Renal cortex interstitium (tissue), 11 donors: Measurements from ENCODE around the gene SLC6A11. TPM values are rescaled to one million over a fixed set of nuclear protein-coding genes. Genes with fewer than 3 reads are reported as not detected.

ENCODE experiments used
- DNase-seq, 11 donors: peaks; one replicate each; pipeline ENCODE4 v3.0.0-alpha.2; 2013; ENCODE audit warnings: low read depth in 9 of 11, low spot score in 4 of 11; ENCODE audit errors: extremely low read depth in 1 of 11
- polyA plus RNA-seq, 3 donors: library from polyadenylated mRNA; unstranded; fragments of 120-200 nt; gene quantifications; one replicate each; pipeline ENCODE4 v1.2.1, GENCODE V29; 2013; ENCODE audit not compliant: insufficient read length in 3 of 3

Gene SLC6A11
- polyA plus RNA-seq, 3 donors, result 0.11 to 0.24 (median 0.12) TPM

DNA sequence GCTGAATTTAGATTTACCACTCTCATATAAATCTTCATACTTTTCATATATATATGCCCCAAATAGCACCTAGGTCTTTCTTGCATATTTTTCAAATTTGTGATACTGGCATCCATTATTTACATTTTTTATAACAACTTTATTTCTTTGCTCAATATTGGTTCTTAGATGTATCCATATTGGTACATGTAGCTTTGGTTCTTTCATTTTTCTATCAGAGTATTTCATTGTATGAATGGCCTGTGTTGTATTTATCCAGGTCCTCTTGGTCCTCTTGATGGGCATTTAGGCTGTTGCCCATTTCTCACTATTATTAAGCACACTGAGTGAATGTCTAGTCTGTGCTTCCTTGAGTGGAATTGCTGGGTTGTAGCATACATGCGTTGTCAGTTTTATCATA lies 8.4 kb downstream of the SLC6A11 start:
- DNase-seq, result no peak

DNA sequence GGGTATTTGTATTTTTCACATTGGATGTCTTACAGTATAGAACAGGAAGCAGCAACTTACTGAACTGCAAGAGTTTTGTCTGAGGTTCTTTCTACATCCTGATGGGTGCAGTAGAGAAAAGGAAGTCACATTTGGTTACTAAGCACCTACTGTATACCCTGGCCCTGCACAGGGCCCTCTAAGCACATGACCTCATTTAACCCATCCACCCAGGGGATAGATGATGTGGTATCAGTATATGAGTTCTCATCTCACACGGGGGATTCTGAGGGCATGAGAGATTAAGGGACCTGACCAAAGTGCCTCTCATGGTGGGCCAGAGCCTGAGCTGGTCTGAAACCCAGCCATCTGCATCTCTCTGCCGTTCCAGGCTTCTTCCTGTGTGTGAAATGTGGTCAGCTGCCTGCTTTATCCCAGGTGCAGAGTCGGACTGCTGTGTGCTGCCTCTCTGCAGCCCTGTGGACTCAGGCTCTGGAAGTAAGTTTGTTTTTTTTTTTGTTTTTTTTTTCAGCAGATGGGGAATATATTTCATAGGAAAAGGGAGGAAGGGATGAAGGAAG lies 17.9 kb downstream of the SLC6A11 start:
- no peak for DNase-seq

DNA sequence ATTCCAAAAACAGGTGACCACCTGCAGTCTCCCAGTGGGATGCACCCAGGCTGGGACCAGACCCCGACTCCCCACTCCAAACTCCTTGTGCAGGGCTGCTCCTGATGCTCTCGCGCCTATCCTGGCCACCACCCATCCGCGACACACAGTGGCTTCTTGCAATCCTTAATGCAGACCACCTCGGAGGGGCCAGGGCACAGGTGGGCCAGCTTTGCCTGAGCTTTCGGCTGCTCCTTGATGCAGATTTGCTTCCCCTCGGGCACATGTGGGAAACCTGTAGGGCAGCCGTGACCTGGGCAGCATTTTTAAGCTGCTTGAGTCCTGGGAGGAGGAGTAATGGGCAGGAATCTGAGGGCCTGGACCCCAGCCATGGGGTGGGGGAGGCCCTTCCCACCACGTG lies 18.9 kb downstream of the SLC6A11 start:
- no peak for DNase-seq

DNA sequence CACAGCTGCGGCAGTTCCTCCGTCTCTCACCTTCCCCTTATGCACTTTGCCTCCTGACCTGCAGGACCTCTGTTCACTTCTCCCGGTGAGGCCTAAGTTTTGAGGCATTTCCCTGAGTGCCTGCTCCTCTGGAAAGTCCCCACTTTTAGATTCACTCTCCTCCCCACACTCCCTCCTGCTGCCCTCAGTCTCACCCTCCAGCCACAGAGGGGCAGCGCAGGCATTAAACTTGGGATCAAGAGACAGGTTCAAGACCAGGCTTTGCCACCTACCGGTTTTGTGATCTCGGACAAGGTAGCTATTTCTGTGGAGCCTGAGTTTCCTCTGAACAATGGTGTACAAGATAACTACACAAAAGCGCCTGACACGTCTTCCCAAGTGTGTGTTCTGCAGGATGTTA lies 19.4 kb downstream of the SLC6A11 start:
- no peak for DNase-seq

DNA sequence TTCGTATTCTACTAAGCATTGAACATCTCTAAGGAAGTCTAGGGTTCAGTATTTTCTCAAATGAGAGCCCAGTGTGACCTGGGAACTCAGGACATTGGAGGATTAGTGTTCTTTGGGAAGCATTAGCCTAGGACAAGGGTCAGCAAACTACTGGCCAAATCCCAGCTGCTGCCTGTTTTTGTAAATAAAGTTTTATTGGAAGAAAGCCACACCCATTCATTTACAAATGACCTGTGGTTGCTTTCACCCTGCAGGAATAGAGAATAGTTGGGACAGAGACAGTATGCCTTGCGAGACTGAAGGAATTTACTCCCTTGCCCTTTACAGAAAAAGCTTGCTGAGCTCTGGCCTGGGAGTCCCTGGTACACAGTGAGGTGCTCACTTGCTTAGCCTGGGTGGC lies 20.6 kb downstream of the SLC6A11 start:
- no peak for DNase-seq

DNA sequence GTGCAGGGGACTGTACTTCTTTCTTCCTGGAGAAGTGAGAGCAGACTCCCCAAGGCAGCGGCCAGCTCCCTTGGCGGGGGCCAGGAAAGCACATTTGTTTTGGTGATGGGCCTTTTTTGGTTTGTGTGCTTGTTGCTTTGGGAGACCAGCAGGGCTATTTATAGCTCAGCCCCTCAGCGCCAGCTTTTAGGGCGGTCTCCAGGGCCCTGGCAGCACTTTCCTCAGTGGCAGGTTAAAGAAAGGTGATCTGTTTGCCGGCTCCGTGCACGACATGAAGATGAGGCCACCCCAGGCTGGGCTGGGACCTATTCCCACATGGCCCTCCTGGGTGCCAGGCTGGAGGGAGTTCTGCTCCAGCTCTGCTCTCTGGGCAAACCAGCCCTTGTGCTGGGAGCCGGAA lies 21.8 kb downstream of the SLC6A11 start:
- DNase-seq, result no peak

DNA sequence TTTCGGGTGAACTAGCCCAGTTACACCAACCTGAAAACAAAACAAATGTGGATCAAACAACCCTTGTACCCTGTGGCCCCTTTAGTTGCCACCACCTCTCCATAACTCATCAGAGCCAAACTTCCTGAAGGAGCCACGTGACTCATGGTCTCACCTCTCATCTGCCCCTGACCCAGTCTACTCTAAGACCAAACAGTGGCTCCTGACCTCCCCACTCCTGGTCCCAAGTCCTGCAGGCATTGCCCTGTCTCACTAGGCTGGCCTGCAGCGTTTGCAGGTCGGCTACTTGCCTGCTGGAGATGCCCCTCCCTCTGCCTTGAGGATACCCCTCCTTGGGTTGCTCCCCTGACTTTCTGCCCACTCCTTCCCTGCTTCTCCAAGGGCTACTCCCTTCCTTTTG lies 23.1 kb downstream of the SLC6A11 start:
- no peak for DNase-seq

DNA sequence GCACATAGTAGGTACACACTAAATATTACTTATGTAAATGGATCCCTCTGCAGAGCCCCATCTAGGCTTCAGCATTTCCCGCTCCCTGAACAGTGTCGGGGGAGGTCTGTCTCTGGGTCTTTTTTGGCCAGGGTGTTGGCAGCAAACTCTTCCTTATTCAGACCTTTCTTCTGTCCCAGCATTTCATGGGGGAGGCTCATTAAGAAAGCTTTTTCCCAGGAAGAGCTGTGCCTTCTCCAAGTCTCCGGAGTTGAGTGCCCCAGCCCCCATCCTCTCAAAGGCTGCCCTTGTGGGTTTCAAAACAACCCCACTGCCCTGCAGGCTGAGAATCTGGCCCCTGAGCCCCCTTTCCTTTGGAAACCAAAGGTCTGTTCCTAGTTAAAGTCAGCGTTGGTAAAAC lies 25.1 kb downstream of the SLC6A11 start:
- no peak for DNase-seq

DNA sequence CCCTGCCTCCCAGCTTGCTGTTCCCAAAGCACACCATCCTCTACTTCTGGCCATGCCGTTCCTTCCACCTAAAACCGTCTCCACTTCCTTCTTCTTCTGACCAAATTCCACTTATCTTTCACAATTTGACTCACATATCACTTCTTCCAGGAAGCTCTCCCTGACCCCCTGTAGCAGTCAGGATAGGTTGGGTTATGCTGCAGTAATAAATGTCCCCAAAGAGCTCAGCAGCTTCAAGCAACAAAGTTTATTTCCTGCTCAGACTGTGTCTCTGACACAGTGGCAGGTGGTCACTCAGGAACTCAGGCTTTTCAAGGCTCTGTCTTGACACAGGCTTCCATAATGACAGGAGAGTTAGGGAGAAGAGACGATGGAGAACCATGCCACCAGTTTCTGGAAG lies 27.4 kb downstream of the SLC6A11 start:
- DNase-seq, result no peak

DNA sequence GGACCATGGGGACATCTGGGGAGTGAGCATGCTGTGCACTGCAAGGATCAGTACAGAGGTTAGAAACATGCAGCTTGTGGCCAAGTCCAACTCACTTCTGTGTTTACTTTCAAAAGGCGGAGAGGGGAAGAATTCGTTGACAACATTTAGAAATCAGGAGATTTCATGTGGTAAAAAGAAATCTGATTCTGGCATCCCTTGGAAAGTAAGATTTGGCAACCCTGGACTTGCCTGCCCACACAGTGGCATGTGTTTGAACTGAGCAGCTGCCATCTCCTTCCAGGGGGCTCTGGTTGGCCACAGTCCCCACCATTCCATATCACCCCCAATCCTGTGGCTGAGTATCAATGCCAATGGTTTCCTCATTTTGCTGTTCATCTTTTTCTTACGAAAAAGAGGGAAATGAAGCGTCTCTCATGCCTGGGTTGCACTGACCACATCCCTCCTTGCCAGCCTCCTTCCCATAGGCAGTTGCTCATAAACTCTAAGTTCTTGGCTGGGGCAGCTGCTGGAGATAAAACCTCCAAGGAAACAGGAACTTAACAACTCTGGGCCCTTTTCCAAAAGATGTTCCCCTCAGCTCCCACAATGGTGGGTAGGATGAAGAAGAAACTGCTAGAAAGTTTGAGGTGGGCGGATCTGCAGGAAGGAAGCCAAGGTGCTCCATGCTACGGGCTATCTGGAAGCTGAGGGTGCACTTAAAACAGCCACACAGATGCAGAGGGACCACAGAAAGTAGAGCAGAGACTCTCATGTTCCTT lies 29.2 kb downstream of the SLC6A11 start:
- no peak for DNase-seq

DNA sequence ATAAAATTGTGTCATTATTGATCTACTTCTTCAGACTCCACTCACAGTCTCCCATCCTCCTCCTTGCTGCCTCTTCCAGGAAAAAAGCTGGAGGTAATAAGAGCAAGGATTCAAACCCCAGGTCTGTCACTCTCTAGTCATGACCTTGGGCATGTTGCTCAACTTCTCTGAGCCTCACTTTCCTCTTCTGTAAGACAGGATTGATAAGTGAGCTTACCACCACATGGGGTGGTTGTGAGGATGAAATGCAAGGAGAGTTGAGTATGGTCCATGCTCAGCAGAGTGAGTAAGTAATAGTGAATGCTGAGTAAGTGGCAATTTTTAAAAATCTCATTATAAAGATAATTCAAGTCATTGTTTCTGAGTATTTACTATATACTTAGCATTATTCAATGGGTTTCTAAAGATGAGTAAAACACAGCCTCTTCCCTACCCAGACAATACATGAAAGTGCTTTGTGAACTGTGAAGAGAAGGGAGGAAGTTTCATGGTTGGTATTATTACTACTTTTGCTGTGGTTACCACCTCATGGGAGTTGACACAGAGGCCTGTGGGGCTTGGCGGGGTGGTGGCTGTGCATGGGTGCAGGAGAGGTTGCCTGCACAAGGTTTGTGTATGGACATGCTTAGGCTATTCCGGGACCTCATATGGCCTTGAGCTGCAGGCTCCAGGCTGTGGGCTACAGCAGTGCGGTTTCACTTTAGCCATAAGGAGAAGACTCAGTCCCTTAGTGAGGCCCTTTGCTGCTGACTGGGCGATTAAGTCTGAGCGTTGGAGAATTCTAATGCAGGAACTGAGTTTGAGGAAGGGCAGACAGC lies 30.0 kb downstream of the SLC6A11 start:
- DNase-seq, result no peak

DNA sequence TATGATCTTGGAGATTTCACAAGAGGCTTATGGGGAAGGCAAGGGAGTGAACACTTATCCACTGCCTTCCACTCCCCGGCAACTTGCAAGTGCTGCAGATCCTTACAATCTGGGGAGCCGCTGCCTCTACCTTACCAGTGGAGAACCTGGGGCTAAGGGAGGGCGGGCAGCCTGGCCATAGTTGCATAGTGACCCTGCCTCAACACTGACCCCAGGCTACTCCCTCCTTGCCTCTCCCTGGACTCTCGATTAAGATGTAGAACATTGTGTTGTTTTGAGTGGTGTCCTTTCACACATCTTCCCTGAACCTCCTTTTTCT lies 30.6 kb downstream of the SLC6A11 start:
- DNase-seq, result no peak

DNA sequence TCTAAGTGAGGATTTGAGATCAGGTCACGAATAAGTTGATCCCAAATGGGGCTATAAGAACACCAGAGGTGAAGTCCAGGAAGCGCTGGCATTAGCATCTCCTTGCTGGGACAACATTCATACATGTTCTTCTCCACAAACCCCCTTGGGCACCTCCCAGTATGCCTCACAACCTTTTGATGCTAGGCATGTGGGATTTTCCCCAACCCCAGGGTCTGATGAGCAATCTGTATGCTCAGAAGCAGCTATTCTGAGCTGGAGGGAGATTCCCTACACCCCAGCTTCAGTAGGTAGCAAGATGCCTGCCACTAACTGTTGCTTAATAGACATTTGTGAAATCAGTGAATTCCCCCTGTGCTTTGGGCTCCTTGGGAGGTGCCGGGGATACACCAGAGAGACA lies 32.2 kb downstream of the SLC6A11 start:
- no peak for DNase-seq

DNA sequence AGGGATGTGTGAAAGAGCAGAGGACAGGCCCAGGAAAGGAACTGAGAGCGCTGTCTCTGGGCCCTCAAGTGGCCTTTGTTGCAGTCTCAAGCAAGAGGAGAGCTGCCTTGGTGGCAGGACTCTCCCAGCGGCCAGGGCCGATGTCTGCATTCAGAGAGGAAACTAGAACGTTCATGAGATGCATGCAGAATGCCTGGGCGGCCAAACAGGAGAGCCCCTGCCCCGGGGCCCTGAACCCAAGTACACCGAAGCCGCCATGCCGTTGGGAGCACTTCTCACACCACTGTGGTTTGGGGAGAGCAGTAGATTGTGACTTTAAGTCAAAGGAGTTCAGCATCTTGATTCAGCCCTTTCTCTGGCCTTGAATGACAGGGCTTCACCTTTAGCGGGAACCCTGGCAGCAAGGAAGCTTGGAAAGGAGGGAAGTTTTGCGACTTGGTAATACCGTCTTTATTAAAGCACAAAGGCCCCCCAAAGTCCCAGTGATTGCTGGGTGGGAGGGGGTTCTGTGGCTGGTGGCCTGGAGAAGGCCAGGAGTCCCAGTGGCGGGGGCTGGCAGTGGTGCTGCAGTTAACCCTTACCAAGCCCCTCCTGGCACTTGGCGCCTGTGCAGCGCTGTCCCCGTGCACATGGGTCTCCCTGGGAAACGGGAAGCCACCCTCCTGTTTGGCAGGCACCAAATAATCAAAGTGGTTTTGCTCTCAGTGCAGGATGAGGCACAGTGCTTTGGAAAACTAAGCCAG lies 36.2 kb downstream of the SLC6A11 start:
- DNase-seq, result no peak

DNA sequence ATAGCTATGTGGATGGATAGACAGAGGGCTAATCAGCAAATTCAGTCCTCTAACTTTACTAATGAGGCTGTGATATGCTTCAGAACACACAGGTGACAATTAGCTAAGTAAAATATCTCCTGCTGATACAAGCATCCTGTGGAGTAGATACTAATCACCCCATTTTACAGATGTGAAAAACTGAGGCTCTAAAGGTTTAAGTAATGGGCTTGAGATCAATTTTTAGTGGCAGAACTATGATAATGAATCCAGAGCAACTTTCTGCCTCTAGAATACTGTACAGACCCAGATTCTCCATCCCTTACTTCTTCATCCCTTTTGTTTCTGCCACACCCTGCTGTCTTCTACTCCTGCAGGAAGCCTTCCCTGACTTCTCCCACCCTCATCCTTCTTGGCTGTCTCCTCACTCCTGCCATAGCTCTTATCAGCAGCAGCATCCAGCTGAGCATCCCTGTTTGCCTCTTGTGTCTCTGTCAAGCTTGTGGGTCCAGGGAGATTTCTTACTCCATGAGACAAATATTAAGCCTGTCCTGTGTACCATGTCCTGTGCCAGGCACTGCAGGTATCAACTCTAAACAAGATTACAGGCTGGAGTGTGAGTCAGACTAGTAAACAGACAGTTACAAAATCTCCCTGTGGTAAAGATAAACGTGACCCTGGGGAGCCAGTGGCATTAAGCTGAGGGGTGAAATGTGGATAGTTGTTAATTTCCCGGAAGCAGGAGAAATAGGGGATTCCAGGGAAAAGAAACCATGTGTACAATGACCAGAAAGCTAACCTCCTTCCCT lies 39.2 kb downstream of the SLC6A11 start:
- no peak for DNase-seq

DNA sequence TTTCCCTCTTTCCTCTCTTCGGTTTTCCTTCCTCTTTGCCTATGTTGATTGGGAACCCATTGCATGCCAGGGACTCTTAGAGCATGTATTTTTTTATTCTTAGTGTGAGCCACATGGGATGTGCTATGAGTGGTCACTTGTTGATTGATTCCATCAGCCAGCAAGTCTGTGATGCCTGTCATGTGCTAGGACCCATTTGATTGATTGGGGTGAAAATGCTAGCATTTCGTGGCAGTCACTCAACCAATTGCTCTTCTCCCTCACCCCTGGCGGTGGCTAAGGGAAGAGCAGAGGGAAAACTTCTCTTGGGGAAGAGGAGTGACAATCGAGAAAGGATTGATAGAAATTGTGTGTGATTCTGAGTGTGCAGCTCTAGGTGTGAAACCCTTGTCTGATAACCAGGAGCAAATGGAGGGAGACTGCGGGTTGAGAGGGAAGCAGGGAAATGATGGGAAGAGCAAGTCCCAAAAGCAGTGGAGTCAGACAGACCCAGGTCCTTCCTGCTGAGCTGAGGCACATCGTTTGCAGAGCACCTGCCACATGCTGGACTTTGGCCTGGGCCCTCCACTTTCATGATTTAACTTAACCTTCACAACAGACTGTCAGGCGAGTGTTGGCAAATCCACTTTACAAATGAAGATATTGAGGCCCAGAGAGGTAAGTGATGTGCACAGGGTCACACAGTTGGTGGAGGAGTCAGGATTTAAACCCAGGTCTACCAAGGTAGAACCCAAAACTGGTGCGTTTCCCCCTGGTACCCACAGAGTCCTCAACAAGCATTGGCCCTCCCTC lies 40.0 kb downstream of the SLC6A11 start:
- no peak for DNase-seq

DNA sequence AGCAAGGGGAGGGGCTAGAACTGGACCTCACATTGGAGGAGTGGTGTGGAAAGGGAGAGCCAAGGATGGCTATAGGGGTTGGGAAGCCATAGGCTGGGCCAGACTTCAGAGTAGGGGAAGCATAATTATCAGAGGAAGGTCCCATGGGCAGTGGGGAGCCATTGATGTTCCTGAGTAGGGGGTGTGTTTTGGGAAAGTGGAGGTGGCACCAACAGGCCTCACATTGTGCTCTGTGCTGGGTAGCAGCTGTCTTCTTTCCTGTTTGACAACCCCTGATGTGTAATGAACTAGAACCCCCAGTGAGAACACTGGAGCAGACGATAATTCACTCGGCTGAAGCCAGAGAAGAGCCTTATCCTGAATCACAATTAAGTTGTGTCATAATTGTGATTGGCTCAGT lies 41.2 kb downstream of the SLC6A11 start:
- DNase-seq, result no peak

DNA sequence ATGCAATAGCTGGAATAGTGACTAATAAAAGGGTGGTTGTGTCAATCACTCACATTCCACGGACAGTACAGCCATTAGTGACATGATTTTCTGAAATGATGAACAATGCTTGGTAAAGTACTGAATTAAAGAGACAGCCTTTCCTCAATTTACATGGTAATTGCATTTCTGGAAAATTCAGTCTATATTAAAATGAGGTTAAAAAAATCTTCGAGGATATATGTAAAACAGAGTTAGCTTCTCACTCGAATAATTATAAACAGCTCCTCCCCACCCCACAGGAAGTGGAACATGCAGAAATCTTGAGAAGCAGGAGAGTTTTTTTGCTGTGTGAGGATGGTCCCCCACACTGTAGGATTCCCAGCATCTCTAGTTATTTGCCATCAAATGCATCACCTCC lies 42.1 kb downstream of the SLC6A11 start:
- DNase-seq, result no peak
